AML-193 (cell line): ENCODE data around the gene UBALD1.
"Not testable (repeated sequence)": the region's sequence is repeated elsewhere in the genome, so short reads cannot be mapped to it uniquely, and the experiment has no call there.

Experiments used
- DNase-seq, 2 experiments: peaks; one replicate each; lab custom pipeline; 2025; lab: John Stamatoyannopoulos, UW

Gene UBALD1

DNA sequence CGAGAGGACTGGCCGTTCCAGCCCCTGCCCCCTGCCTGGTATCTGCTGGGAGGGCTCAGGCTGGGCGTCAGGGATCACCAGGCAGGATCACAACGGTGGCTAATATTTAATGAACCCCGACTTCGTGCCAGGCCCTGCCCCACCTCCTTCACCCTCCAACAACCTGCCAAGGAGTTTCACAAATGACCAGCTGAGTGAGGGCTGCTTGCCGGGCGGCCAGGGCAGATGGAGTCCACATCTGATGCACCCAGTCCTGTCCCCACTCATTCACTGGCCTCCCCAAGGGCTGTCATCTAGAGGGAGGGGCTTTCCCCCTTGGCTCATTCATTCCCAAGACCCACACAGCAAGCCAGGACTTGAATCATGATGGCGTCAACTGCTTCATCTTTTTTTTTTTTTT is 17.5 kb downstream of the UBALD1 start:
- DNase-seq, result no peak

DNA sequence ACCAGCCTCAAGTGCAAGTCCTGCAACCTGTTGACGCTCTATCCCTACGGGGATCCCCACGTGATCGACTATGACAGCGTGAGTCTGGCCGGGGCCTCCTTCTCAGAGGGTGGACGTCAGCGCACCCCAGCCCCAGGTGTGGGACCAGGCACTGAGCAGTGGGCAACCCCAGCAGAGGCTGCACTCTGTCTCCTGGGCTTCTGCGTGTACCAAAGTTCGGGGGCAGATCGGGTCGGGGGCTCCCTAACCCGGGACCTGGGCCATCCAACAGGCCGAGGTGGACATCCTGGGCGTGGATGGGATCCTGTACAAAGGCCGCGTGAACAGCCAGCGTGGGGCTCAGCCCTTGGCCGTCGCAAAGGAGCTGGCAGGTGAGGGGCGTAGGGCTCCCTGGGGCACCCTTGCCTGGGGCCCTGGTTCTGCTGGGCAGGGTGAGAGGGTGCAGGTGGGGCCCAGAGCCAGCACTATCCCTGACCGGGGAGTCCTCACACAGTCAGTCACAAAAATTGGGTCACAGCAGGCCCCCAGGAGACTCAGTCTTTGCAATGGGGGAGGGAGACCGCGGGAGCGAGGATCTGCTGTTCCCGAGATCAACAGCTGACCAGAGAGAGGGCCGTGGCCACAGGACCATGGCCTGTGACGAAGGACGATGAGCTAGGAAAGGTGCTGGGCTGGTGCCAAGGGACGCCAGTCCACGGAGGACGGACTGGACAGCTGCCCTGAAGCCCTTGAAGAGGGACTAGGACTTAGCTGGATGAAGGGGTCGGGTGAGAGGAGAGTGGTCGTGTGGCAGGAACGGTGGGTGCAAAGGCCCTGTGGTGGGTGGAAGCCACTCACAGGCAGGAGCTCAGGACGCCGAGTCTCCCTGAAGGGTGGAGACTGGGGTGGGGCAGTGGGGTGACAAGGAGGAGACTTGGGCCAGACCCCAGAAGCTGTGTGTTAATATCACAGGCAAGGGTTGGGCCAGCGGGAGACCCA is 20.0 kb downstream of the UBALD1 start:
- DNase-seq, result no peak

DNA sequence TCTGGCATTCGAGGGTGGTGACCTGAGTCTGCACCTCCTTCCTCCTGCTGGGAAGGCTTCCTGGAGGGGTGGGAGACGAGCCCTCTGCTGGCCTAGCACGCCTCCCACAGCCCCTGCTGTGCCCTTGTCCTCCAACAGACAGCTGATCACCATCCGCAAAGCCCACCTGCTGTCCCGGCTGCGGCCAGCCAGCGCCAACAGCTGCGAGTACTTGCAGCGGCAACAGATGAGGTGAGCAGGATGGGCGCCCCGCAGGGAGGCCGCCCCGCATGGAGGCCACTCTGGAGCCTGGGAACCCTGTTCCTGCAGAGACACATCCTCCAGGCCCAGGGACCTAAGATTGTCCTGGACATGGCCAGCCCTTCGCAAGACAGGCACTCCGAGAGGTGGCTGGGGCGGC is 21.6 kb downstream of the UBALD1 start:
- DNase-seq, result no peak

DNA sequence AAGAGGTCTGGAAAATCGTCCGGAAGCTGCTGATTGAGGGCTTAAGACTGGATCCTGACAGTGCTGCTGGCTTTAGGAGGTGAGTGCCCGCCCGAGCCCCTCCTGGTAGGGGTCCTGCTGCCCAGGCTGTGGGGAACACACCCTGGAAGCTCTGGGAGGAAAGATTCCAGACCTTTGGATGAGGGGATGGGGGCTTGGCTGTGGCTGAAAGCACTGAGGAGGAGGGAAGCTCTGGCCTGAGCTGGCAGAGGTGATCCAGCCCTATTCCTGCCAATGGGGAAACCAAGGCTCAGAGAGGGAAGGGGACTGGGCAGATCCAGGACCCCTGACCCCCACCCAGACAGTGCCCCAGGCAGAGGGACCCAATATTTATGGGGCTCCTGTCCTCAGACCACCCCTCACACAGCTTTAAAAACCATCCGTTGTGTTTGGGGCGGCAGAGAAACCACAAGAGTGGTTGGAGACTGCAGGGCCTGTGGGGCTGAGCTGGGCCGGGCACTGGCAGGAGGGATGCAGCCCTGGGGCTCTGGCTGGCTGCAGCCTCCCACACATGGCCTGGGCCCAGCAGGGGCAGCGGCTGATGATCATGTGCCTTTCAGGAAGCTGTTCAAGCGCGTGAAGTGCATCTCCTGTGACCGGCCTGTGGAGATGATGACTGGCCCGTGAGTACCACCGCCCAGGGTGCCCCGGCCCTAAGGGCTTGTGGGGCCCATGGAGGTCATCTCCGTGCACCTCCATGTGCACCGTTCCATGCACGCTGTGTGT is 22.8 kb downstream of the UBALD1 start:
- no peak for DNase-seq

DNA sequence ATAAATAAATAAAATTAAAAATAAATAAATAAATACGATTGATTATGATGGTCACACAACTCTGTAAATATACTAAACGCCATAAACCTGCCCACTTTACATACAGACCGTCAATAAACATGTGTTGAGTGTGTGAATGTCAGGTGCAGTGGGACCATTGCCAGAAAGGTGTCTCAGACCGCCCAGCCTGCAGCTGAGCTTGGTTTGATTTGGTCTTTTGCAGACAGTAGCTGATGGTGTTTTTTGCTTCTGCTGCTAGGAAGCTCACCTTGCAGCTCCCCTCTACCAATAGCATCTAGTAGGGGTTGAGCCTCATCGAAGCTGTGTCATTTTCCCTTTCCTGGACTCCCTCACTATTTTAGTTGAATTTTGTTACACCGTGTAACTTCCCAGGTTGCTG is 23.5 kb downstream of the UBALD1 start:
- DNase-seq, result no peak

DNA sequence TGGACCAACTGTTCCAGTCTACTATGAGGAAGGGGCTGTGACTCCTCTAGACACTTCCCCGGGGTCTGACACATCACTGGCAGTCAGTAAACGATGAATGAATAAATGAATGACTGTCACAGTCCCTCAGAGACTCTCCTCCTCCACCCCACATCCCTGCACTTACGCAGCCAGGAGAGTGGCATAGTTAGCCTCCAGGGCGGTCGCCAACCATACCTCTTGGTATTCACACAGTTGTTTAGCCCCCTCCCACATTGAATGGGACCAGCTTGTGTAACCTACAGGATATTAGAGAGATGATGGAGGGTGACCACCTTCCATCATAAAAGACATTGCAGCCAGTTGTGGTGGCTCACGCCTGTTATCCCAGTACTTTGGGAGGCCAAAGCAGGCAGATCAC is 25.7 kb downstream of the UBALD1 start:
- no peak for DNase-seq

DNA sequence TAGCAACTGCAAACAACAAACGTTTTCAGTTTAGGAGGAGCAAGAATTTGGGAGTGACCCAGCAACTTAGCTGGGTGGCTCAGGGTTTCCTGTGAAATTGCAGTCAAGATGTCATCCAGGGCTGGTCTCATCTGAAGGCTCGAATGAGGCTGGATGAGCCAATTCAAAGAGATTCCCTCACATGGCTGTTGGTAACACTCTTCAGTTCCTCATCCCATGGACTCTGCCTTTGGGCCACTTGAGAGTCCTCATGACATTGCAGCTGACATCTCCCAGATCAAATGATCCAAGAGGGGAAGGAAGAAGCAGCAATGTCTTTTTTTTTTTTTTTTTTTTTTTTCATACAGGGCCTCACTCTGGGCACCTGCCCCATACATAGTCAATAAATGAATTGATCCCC is 26.3 kb downstream of the UBALD1 start:
- no peak for DNase-seq

DNA sequence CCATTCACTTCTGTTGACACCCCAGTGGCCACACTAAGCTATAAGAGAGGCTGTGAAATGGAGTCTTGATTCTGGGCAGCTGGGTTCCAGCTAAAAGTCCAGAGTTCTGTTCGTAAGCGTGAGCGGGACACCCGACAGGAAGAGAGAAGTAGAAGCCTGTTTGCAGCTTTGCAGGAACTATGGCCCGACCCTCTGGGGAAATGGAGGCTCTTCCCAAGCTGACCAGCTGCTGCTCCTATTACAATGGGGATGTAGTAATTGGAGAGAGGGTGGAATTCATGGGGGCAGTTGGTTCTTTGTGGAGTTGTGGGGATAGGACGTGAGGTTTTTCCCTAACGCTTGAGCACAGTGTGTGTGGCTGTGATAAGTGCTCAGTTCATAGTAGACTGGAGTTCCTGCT is 28.4 kb downstream of the UBALD1 start:
- DNase-seq, result no peak

DNA sequence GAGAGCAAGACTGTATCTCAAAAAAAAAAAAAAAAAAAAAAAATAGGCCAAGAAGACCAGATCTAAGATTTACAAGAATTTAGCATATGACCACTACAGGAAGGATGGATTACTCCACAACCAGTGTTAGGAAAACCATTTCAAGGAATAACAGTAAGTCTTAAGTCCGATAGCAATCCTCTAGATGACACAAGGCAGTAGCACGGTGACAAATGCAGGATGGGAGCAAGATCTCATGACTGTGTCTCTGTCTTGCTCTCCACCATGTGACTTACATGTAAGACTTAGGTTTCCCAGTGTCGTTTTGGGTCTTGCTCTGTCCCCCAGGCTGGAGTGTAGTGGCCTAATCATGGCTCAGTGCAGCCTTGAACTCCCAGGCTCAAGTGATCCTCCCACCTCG is 30.8 kb downstream of the UBALD1 start:
- no peak for DNase-seq

DNA sequence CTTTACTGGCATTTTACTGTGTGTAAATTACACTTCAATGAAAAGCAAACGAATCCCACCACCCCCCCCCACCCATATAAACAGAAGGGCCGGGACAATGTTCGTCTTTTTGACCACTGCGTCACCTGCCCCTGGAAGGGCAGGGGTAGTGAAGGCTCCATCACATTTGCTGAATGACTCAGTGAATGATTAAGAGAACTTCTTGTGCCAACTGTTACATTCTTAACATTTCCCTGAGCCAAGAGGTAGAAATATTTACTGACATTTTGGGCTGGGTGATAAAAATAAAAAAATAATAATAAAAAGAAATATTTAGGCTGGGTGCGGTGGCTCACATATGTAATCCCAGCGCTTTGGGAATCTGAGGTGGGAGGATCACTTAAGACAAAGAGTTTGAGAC is 34.4 kb downstream of the UBALD1 start:
- DNase-seq, result no peak

DNA sequence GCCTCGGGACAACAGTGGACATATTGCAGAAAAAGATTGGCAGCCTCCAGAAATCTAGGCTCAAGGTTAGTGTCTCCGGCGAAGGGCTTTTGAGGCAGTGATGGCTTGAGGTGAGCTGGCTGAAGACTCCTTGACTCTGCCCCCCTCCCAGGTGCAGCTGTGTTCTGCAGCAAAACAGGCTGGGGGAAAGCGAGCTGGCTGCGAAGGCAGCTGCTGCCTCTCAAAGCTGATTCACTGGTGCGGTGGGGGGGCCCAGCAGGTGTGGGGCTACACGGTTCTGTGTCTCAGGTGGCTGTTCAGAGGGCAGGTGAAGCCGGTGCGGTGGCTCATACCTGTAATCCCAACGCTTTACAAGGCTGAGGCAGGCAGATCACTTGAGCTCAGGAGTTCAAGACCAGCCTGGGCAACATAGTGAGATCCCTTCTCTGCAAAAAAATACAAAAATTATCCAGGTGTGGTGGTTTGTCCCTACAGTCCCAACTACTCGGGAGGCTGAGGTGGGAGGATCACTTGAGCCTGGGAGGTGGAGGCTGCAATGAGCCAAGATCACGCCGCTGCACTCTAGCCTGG is 35.6 kb downstream of the UBALD1 start:
- no peak for DNase-seq

DNA sequence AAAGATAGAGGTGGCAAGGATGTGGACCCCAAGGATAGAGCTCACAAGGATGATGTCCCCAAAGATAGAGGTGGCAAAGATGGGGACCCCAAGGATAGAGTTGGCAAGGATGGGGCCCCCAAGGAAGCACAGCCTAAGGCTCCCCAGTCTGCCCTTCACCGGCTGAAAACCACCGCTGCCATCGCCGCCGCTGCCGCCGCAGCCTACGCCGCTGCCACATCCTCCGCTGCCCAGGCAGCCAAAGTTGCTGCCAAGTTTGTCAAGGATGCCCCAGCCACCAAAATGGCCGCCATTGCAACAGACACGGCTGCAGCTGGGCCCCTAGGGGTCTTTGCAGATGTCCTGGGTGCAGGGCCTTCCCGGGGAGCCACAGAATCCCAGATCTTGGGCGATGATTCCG is 38.7 kb downstream of the UBALD1 start:
- DNase-seq, result no peak

DNA sequence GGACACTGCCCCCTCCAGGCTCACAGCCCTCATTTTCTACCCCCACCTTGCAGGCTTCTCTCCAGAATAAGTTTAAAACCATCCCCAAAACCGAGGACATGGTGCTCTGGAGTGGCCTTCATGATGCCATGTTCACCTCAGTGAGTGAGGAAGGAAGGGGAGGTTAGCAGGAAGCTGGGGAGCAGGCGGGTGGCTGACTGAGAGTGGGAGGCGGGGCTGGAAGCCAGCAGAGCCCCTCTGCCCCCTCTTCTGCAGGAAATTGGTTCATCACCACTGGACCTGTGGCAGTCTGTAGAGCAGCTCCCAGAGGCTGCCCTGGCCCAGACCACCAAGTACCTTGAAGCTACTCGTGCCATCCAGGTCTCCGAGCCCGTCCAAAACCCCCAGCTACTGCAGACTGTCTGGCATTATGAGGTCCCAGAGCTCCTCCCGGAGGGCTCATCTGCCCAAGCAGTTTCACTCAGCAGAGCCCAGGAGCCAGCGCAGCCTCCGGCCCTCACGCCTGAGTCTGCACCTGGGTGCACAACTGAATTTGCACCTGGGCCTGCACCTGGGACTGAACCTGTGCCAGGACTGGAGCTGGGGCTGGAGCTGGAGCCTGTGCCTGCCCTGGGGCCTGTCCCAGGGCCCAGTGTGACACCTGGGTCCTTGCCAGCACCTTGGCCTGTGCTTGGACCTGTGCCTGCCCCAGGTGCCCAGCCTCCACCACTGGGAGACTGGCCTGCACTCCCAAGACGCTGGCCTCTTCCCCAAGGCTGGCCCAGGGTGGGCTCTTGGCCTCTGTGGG is 39.6 kb downstream of the UBALD1 start:
- no peak for DNase-seq

DNA sequence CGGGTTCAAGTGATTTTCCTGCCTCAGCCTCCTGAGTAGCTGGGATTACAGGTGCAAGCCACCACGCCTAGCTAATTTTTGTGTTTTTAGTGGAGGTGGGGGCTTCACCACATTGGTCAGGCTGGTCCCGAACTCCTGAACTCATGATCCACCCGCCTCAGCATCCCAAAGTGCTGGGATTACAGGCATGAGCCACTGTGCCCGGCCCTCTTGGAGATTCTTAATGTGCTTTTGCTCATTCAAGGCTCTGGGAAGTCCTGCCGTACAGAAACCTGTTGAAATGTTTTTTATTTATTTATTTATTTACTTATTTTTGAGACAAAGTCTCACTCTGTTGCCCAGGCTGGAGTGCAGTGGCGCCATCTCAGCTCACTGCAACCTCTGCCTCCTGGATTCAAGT is 40.8 kb downstream of the UBALD1 start:
- DNase-seq, result not testable (repeated sequence)

DNA sequence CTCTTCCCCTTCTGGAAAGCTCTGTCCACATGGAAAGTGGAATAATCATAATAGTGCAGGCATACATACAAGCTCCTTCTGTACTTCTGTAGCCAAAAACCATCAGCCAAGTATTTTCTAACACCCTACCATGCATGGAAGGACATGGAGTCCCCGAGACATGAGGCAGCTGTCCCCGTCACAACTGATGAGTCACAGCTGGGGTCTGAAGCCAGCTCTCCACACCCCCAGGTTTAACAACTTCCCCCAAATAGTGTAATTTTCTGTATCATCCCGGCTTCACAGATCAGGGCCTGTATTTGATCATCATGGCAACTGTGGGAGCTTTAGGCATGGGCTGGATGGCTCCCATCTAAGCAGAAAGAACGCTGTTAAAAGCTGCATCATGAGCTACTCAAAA is 42.0 kb downstream of the UBALD1 start:
- DNase-seq, result no peak

DNA sequence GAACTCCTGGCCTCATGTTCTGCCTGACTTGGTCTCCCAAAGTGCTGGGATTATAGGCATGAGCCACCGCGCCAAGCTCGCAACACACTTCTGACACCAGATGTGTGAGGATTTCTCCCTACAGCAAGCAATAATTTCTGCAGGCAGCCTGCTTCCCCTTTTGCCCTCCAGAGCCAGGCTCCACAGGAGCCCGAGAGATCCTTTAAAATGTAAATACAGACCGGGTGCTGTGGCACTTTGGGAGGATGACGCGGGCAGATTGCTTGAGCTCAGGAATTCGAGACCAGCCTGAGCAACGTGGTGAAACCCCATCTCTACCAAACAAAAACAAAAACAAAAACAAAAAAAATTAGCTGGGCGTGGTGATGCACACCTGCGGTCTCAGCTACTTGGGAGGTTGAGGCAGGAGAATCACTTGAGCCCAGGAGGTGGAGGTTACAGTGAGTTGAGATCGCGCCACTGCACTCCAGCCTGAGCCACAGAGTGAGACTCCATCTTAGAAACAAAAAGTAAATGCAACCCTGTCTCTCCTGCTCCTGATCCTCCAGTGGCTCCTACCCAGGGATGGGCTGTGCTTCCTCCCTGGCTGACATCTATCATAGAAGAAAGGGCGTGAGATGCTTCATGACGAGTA is 43.9 kb downstream of the UBALD1 start:
- DNase-seq, result no peak

DNA sequence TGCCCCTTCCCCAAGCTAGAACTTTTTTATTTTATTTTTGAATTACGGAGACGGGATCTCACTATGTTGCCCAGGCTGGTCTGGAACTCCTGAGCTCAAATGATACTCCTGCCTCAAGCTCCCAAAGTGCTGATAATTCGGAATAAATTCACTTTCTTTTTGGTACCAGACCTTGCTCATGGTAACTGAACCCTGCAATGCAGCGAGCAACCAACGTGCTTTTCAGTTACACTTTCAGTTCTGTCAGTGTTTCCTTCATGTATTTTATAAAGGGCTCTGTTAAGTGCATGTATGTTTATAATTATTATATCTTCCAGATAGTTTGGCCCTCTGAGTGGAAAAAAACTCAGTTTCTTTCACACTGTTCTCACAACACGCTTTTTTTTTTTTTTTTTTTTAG is 44.6 kb downstream of the UBALD1 start:
- no peak for DNase-seq

DNA sequence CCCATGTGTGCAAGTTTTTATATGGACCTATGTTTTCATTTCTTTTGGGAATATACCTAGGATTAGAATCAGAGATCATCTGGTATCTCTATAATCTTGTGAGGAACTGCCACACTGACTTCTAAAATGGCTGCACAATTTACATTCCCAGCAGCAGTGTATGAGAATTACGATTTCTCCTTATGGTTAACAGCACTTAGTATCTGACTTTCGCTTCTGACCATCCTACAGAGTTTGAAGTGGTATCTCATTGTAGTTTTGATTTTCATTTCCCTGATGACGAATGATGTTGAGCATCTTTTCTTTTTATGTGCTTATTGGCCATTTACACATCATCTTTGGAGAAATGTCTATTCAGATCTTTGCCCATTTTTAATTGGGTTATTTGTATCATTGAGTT is 48.5 kb downstream of the UBALD1 start:
- no peak for DNase-seq

DNA sequence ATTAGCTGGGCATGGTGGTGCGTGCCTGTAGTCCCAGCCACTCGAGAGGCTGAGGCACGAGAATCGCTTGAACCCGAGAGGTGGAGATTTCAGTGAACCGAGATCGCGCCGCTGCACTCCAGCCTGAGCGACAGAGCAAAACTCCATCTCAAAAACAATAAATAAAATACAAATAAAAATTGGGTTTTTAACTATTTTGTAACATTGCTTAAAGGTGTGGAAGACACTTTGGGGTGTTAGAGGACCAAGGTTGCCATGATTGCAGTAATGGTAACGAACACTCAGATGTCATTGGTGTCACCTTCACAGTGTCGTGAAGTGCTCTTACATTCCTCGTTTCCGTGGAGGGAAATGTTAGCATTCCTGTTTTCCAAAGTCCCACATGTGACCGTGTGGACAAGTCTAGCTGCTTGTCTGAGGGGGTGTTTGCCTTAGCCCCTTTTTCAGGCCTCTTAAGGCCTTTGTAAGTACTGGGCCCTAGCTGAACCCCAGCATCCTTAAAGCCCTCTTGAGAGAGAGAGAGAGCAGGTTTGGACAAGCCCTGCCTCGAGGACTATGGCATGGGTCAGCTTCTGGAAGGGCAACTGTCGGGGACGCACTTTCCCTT is 49.9 kb downstream of the UBALD1 start:
- DNase-seq, result no peak

DNA sequence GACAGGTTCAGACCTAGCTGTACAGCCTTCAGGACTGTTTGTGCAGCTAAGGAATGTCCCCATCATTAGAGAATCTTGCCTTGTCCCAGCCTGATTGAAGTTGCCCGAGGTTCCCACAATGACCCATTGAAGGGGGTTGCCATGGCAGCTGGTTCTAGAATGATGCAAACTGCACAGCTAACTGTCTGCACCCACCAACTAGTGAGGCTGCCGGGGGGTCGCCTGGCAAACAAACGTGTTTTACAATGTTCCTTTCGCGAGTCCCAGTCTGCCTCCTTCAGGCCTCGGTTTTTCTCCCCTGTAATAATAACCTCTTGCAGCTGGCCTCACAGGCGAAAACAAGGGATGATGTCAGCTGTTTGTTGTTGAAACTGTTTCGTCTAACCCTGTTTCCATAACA is 53.1 kb downstream of the UBALD1 start:
- no peak for DNase-seq
